ENCODE results near the gene FDXR. TPM values are rescaled to one million over a fixed set of nuclear protein-coding genes. Genes with fewer than 3 reads are reported as not detected.

Gene FDXR
- total RNA-seq, 5 donors from 2014 or later (not counting 1 experiment from before 2014, with no cell fraction given) = 4.2 to 20.7 (median 15.3) TPM

- Histone ChIP-seq H3K27me3 (replicated peaks in 1 of 2; ENCODE audit: control insufficient read depth in 2 of 2, extremely low read depth in 1 of 2, insufficient read depth in 2 of 2, low read length in 1 of 2) (peaks cover 0 to 10% of the 10 kb centered on the region in 2 experiments), H3K9me3 (no peaks in the 10 kb centered on the region), H3K4me3 (ENCODE audit: control insufficient read depth in 1 of 2, extremely low read depth in 1 of 2, low read length in 1 of 2) (no peak overlapping the region), H3K36me3 (ENCODE audit: control insufficient read depth in 2 of 2, extremely low read depth in 1 of 2, insufficient read depth in 1 of 2, low read length in 1 of 2) (no peaks in the 10 kb centered on the region), H3K4me1 (ENCODE audit: control insufficient read depth in 1 of 2, extremely low read depth in 1 of 2, insufficient read depth in 2 of 2, low read length in 2 of 2) (peaks cover 4 to 21% of the 10 kb centered on the region in 2 experiments), H3K27ac (ENCODE audit: low read length) (no peak overlapping the region)
- DNase-seq (no peak), ATAC-seq (replicated peaks in 1 of 4) (no peak)
- CTCF ChIA-PET = no interaction called here
- H3K9me3 Mint-ChIP-seq = no peaks in the 10 kb centered on the region
- peak overlapping the region in 1 of 3 donors; percentile 80 for H3K4me3 Mint-ChIP-seq
- POLR2A ChIA-PET = interaction anchor here in 1 of 2 donors (0.6 kb wide), 1 partner anchor 105 kb away, joined by 3 read pairs; no protein-coding TSS in a partner anchor
- no CpG with 5 or more reads among the region's 5 CpGs for WGBS (ENCODE audit: insufficient coverage)
- no peak overlapping the region for H3K27ac Mint-ChIP-seq
- H3K36me3 Mint-ChIP-seq = peaks cover 3% of the 10 kb centered on the region
- H3K27me3 Mint-ChIP-seq = peaks cover 0 to under 1% of the 10 kb centered on the region in 2 donors
- peaks cover 16 to 28% (median 23%) of the 10 kb centered on the region in 3 donors for H3K4me1 Mint-ChIP-seq
Measured at GRCh38 chr17:74874615-74875037, 1.8 kb upstream of the FDXR start.

GRCh38 chr17:74873874-74874614 lies 1.2 kb upstream of the FDXR start:
- Mint-ChIP-seq H3K9me3 (no peaks in the 10 kb centered on the region), H3K27me3 (no peaks in the 10 kb centered on the region)
- POLR2A ChIA-PET = interaction anchor here in 1 of 2 donors (0.6 kb wide), 2 partner anchors 15 to 104 kb away, joined by 3 to 13 read pairs; no protein-coding TSS in a partner anchor

GRCh38 chr17:74873037-74873873 lies 461 bp upstream of the FDXR start:
- Mint-ChIP-seq H3K27me3 (no peaks in the 10 kb centered on the region), H3K27ac (peak overlapping the region; percentile 95 to 97), H3K9me3 (no peaks in the 10 kb centered on the region), H3K4me3 (peak overlapping the region; percentile 80 to 92 (median 88)), H3K36me3 (peaks cover 5% of the 10 kb centered on the region), H3K4me1 (peaks cover 16 to 30% (median 23%) of the 10 kb centered on the region in 3 donors)
- no peaks in the 10 kb centered on the region for H3K9me3 ChIP-seq
- peak overlapping the region; percentile 89 for H3K27ac ChIP-seq (ENCODE audit: low read length)
- CTCF ChIA-PET = interaction anchor here (0.5 to 2.2 kb wide), 12 partner anchors 10 to 1779 kb away, joined by 3 to 8 read pairs (median 4); partner anchors contain the start of genes MIF4GD (in 1 of the 2), NAT9 (in 1 of the 2), RAB37 (in 1 of the 2) and SLC25A19 (in 1 of the 2)
- POLR2A ChIA-PET = interaction anchor here (0.5 to 1.3 kb wide), 3 partner anchors 16 to 99 kb away, joined by 3 to 13 read pairs (median 4); no protein-coding TSS in a partner anchor
- ATAC-seq (replicated peaks in 1 of 4) (peak; percentile 93 to 94 (median 94)), DNase-seq (peak; percentile 96 to 100 (median 99))
- H3K27me3 ChIP-seq (replicated peaks in 1 of 2; ENCODE audit: control insufficient read depth in 2 of 2, extremely low read depth in 1 of 2, insufficient read depth in 2 of 2, low read length in 1 of 2) = peaks cover 0 to 5% of the 10 kb centered on the region in 2 experiments
- peaks cover 0 to 2% of the 10 kb centered on the region in 2 donors for H3K36me3 ChIP-seq (ENCODE audit: control insufficient read depth in 2 of 2, extremely low read depth in 1 of 2, insufficient read depth in 1 of 2, low read length in 1 of 2)
- H3K4me1 ChIP-seq (ENCODE audit: control insufficient read depth in 1 of 2, extremely low read depth in 1 of 2, insufficient read depth in 2 of 2, low read length in 2 of 2) = peaks cover 4 to 21% of the 10 kb centered on the region in 2 experiments
- WGBS (ENCODE audit: insufficient coverage) = 0% methylated on average over 35 of the region's 55 CpGs
- H3K4me3 ChIP-seq (ENCODE audit: control insufficient read depth in 1 of 2, extremely low read depth in 1 of 2, low read length in 1 of 2) = peak overlapping the region; percentile 76 to 91

More at GRCh38 chr17:74873874-74874614, 1.2 kb upstream of the FDXR start:
- H3K27me3 ChIP-seq (replicated peaks in 1 of 2; ENCODE audit: control insufficient read depth in 2 of 2, extremely low read depth in 1 of 2, insufficient read depth in 2 of 2, low read length in 1 of 2) = peaks cover 0 to 7% of the 10 kb centered on the region in 2 experiments
- WGBS (ENCODE audit: insufficient coverage) = 100% methylated on average over 1 of the region's 6 CpGs
- peak overlapping the region; percentile 80 to 92 (median 88) for H3K4me3 Mint-ChIP-seq
- H3K4me1 Mint-ChIP-seq = peaks cover 16 to 30% (median 23%) of the 10 kb centered on the region in 3 donors
- H3K36me3 ChIP-seq (ENCODE audit: control insufficient read depth in 2 of 2, extremely low read depth in 1 of 2, insufficient read depth in 1 of 2, low read length in 1 of 2) = peaks cover 0 to 2% of the 10 kb centered on the region in 2 donors
- peaks cover 5% of the 10 kb centered on the region for H3K36me3 Mint-ChIP-seq
- CTCF ChIA-PET = interaction anchor here in 1 of 2 donors (1.1 to 1.2 kb wide), 2 partner anchors 240 to 415 kb away, joined by 4 read pairs; partner anchors contain the start of gene SLC25A19
- H3K27ac ChIP-seq (ENCODE audit: low read length) = peak overlapping the region; percentile 89
- H3K4me3 ChIP-seq (ENCODE audit: control insufficient read depth in 1 of 2, extremely low read depth in 1 of 2, low read length in 1 of 2) = peak overlapping the region; percentile 76 to 91
- DNase-seq = no peak
- H3K4me1 ChIP-seq (ENCODE audit: control insufficient read depth in 1 of 2, extremely low read depth in 1 of 2, insufficient read depth in 2 of 2, low read length in 2 of 2) = peaks cover 4 to 21% of the 10 kb centered on the region in 2 experiments
- peak overlapping the region; percentile 95 to 97 for H3K27ac Mint-ChIP-seq
- no peak for ATAC-seq (replicated peaks in 1 of 4)
- H3K9me3 ChIP-seq = no peaks in the 10 kb centered on the region

DNA sequence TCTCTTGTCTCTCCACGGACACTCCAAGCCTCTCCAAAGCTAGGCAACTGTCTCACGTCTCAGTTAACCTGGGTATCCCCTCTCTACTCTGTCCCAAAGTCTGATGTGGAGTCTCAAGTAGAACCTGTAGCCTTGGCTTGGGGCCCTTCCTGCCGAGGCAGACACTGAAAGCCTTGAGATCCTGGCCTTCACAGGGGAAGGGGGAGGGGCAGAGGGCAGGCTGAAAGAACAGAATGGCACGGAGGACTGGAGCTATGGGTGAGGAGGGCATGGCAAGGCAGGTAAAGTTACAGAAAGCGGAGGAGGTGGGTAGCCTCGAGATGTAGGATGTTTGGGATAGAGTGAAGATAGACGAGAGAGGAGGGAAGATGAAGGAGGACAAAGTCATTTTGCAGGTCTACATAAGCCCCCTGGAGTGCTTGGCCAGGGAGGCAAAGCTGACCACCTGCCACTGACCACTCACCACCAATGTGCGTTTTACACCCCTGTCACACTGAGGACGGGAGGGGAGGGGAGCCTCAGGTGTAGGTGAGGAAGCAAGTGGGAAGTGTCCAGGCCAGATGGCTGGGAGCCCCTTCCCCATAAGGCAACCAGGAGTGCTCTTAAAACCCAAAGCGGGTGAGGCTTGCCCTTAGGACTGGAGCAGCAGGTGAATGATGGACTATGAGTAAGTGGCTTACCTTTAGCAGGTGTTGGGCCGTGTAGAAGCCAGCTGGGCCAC lies 1.3 kb downstream of the FDXR start:
- ATAC-seq (replicated peaks in 1 of 4) = no peak
- Histone ChIP-seq H3K36me3 (ENCODE audit: control insufficient read depth in 2 of 2, extremely low read depth in 1 of 2, insufficient read depth in 1 of 2, low read length in 1 of 2) (peaks cover 0 to 2% of the 10 kb centered on the region in 2 donors), H3K27me3 (replicated peaks in 1 of 2; ENCODE audit: control insufficient read depth in 2 of 2, extremely low read depth in 1 of 2, insufficient read depth in 2 of 2, low read length in 1 of 2) (no peaks in the 10 kb centered on the region), H3K9me3 (no peaks in the 10 kb centered on the region), H3K27ac (ENCODE audit: low read length) (no peak overlapping the region), H3K4me1 (ENCODE audit: control insufficient read depth in 1 of 2, extremely low read depth in 1 of 2, insufficient read depth in 2 of 2, low read length in 2 of 2) (peaks cover 4 to 21% of the 10 kb centered on the region in 2 experiments), H3K4me3 (ENCODE audit: control insufficient read depth in 1 of 2, extremely low read depth in 1 of 2, low read length in 1 of 2) (no peak overlapping the region)
- Mint-ChIP-seq H3K27me3 (no peaks in the 10 kb centered on the region), H3K9me3 (no peaks in the 10 kb centered on the region), H3K4me3 (peak overlapping the region; percentile 80 to 92 (median 88)), H3K36me3 (peaks cover 5% of the 10 kb centered on the region), H3K4me1 (peaks cover 16 to 30% (median 23%) of the 10 kb centered on the region in 3 donors), H3K27ac (no peak overlapping the region)
- ChIA-PET CTCF (interaction anchor here (0.9 to 2.2 kb wide), 2 partner anchors 97 to 134 kb away, joined by 5 to 7 read pairs; partner anchors contain the start of gene RAB37 (in 1 of the 2)), POLR2A (no interaction called here)
- WGBS (ENCODE audit: insufficient coverage) = 87% methylated on average over 4 of the region's 11 CpGs
- no peak for DNase-seq

DNA sequence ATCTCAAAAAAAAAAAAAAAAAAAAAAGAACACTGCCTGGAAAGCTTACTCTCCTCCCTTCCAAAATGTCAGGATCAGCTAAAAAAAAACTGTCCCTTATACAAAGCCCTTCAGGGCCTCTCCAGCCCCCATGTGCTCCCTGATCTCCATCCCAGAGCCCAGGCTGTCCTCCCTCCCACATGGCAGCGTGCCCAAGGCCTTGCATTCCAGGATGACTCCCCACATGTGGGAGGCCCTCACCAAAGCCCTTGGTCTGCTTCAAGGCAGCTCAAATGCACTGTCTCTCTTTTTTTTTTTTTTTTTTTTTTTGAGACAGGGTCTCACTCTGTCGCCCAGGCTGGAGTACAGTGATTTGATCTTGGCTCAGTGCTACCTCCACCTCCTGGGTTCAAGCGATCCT lies 2.3 kb downstream of the FDXR start:
- no peaks in the 10 kb centered on the region for H3K27me3 Mint-ChIP-seq
- ATAC-seq (replicated peaks in 1 of 4) (no peak), DNase-seq (no peak)
- CTCF ChIA-PET = interaction anchor here (0.6 to 0.9 kb wide), 3 partner anchors 77 to 96 kb away, joined by 3 to 5 read pairs (median 4); no protein-coding TSS in a partner anchor
- H3K27ac Mint-ChIP-seq = no peak overlapping the region
- Histone ChIP-seq H3K9me3 (no peaks in the 10 kb centered on the region), H3K27me3 (replicated peaks in 1 of 2; ENCODE audit: control insufficient read depth in 2 of 2, extremely low read depth in 1 of 2, insufficient read depth in 2 of 2, low read length in 1 of 2) (no peaks in the 10 kb centered on the region), H3K36me3 (ENCODE audit: control insufficient read depth in 2 of 2, extremely low read depth in 1 of 2, insufficient read depth in 1 of 2, low read length in 1 of 2) (peaks cover 0 to 2% of the 10 kb centered on the region in 2 donors), H3K27ac (ENCODE audit: low read length) (no peak overlapping the region), H3K4me3 (ENCODE audit: control insufficient read depth in 1 of 2, extremely low read depth in 1 of 2, low read length in 1 of 2) (no peak overlapping the region), H3K4me1 (ENCODE audit: control insufficient read depth in 1 of 2, extremely low read depth in 1 of 2, insufficient read depth in 2 of 2, low read length in 2 of 2) (peaks cover 4 to 21% of the 10 kb centered on the region in 2 experiments)
- WGBS (ENCODE audit: insufficient coverage) = 100% methylated on average over 1 of the region's 3 CpGs
- POLR2A ChIA-PET = no interaction called here
- no peaks in the 10 kb centered on the region for H3K9me3 Mint-ChIP-seq
- peaks cover 5% of the 10 kb centered on the region for H3K36me3 Mint-ChIP-seq
- peaks cover 16 to 30% (median 23%) of the 10 kb centered on the region in 3 donors for H3K4me1 Mint-ChIP-seq
- no peak overlapping the region for H3K4me3 Mint-ChIP-seq

Data from T-cell (primary cell).